GM12872 (cell line): ENCODE data around the gene LRRC1.

Experiments used
- CTCF ChIP-seq: IDR thresholded peaks from 3 replicates; pipeline ENCODE4 v1.5.1; 2011; ENCODE audit warnings: low read depth, mild to moderate bottlenecking, low read length, moderate library complexity; ENCODE audit not compliant: insufficient read depth

LRRC1 gene

GRCh38 chr6:53956804-53957203, 162.0 kb downstream of the LRRC1 start:
- TF ChIP-seq CTCF = no peak

GRCh38 chr6:53959717-53960116, 164.9 kb downstream of the LRRC1 start:
- TF ChIP-seq CTCF = no peak

GRCh38 chr6:53960311-53960710, 165.5 kb downstream of the LRRC1 start:
- TF ChIP-seq CTCF = no peak

- TF ChIP-seq CTCF = no peak
These were observed 167.0 kb downstream of the LRRC1 start for GRCh38 chr6:53961679-53962370.

- TF ChIP-seq CTCF = no peak
These were observed 167.8 kb downstream of the LRRC1 start for GRCh38 chr6:53962646-53963045.

- no peak for TF ChIP-seq CTCF
These were observed 172.6 kb downstream of the LRRC1 start for GRCh38 chr6:53967415-53967814.
